ENCODE results near the gene MACROD2.

Gene MACROD2

DNA sequence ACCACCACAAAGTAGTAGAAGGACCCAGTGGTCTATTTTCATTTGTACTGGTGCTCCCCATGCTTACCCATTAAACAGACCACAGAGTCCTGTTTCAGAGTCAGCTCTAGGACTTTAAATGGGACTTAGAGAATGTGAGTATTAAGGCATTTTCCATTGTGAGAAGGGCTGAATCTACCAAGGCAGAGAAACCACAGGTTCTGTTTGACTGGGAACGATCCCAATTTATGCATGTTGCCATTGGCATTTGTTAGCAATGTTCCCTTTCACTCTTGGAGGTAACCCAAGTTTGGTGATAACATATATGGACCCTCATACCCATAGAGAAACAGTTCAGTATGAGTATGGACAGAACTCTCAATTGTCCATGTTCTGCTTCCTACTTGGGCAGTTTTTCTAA is 1905.1 kb downstream of the MACROD2 start:
- no peak for DNase-seq (ENCODE audit: low read depth in 2 of 2)

GRCh38 chr20:15902493-15902892 is 1907.2 kb downstream of the MACROD2 start:
- no peak for DNase-seq (ENCODE audit: low read depth in 2 of 2)

GRCh38 chr20:15905661-15906060 is 1910.3 kb downstream of the MACROD2 start:
- DNase-seq (ENCODE audit: low read depth in 2 of 2), result no peak

- no peak for DNase-seq (ENCODE audit: low read depth in 2 of 2)
These were observed 1914.7 kb downstream of the MACROD2 start for GRCh38 chr20:15909995-15910394.

DNA sequence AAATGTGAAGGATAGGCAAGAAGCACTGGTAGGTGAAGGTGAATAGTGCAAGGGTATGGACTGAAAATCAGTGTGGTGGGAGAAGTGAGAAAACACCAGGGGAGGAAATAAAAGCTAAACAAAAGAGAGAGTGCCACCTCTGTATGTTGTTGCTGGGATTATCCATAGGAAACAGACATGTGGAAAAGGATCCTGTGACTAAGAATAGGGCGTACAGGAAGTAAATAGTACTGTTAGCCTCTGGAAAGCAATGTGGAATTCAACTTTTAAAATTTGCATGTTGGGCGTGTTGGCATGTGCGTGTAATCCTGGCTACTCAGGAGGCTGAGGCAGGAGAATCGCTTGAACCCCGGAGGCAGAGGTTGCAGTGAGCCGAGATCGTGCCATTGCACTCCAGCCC is 1916.3 kb downstream of the MACROD2 start:
- DNase-seq (ENCODE audit: low read depth in 2 of 2), result no peak

DNA sequence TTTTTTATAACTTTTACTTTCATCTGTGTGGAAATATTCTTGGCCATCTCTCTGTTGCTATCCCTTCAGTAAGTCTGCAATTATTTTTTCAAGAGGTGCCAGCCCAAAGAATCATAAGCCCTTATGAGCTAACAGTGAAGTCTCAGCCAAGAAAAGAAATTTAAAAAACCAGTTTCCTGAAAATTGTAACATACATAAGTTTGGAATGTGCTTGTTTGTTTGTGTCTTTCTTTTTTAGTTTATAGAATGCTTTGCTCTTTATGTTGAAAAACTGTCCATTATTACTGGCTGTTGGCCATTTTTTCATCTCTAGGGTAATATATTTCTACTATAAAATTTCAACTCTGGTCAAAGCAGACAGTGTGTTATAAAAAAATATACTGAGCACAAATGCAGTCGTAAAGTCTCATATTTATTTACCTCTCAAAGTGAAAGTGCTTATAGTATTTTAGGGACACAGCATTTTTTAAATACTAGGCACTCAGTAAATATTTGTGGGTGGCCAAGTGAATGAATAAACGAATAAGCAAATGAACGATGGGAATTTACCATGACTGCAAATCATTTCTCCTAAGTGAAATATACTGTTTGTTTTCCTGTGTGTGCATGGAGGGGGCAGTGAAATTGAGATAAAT is 1918.2 kb downstream of the MACROD2 start:
- no peak for DNase-seq (ENCODE audit: low read depth in 2 of 2)

GRCh38 chr20:15916623-15917022 is 1921.3 kb downstream of the MACROD2 start:
- no peak for DNase-seq (ENCODE audit: low read depth in 2 of 2)

DNA sequence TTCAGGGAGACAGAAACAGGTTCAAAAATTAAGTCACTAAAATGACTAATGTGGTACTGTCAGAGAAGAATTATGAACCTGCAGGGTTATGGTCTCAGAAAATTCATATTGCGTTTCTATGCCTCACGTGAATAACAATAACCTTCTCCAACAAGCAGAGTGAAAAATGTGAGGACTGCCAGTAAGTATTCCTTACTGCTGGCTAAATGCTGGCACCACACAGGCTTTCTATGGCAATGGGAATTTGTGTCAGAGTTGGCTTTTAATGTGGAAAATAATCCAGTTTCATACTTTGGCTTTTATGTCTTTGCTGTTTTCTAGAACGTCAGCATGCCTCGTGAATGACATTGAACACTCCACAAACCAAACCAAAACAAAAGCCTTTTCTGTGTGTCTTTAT is 1922.0 kb downstream of the MACROD2 start:
- DNase-seq (ENCODE audit: low read depth in 2 of 2), result no peak

- no peak for DNase-seq (ENCODE audit: low read depth in 2 of 2)
These were observed 1923.3 kb downstream of the MACROD2 start for GRCh38 chr20:15918631-15919030.

GRCh38 chr20:15919118-15919517 is 1923.8 kb downstream of the MACROD2 start:
- no peak for DNase-seq (ENCODE audit: low read depth in 2 of 2)

- no peak for DNase-seq (ENCODE audit: low read depth in 2 of 2)
These were observed 1926.6 kb downstream of the MACROD2 start for GRCh38 chr20:15921930-15922329.

DNA sequence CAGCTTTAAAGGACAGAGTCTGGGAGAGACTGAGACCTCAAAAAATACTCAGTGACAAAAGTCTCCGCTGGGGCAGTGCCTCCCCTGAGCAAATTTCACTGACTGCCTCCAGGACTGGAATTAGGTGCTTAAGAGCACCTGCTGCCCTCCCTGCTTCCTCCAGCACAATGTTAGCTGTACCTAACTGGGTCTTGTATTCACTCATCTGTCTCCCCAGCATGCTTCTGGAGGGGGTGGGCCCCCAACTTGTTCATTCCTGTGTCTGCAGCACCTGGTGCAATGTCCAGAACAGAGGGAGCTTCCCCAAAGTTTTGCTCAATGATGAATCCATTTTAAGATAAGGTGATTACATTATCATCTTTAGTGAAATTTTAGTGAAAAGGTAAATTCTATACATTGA is 1927.2 kb downstream of the MACROD2 start:
- DNase-seq (ENCODE audit: low read depth in 2 of 2), result no peak

DNA sequence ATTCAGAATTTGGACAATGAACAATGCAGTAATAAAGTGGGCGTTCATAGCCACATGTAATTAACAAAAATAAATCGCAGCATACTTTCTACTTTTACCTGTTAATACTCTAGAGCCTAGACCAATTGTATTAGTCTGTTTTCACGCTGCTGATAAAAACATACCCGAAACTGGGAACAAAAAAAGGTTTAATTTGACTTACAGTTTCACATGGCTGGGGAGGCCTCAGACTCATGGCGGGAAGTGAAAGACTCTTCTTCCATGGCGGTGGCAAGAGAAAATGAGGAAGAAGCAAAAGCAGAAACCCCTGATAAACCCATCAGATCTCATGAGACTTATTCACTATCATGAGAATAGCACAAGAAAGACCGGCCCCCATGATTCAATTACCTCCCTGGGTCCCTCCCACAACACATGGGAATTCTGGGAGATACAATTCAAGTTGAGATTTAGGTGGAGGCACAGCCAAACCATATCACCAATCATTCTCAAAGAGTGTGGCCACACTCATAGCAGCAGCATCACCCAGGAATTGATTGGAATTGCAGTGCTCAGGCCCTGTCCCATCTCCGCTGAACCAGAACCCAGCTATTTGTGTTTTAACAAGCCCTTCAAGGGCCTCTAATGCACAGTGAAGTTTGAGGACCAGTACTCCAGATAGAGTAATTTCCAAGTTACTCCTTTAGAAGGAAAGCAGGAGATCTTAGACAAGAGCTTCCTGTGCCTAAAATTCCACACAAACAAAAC is 1927.9 kb downstream of the MACROD2 start:
- no peak for DNase-seq (ENCODE audit: low read depth in 2 of 2)

GRCh38 chr20:15924556-15924955 is 1929.2 kb downstream of the MACROD2 start:
- no peak for DNase-seq (ENCODE audit: low read depth in 2 of 2)

DNA sequence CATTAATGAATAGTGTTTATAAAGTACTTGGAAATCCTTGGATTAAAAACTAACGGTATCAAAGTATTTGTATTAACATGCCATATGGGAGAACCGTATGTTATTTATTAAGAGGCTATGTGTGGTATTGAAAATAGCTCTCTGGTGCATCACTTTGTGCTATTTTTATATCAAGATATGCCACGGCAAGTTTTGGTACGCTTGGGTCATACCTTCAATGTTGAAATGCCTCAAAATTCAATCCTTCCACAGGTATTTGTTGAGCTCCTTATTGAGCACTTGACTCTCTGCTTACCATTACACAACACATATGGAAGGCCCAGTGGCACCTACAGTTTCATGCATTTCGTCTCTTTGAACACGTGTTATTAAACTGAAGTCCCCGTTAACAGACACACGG is 1930.1 kb downstream of the MACROD2 start:
- DNase-seq (ENCODE audit: low read depth in 2 of 2), result no peak

- DNase-seq (ENCODE audit: low read depth in 2 of 2), result no peak
These were observed 1932.8 kb downstream of the MACROD2 start for GRCh38 chr20:15927893-15928650.

GRCh38 chr20:15928946-15929345 is 1933.6 kb downstream of the MACROD2 start:
- no peak for DNase-seq (ENCODE audit: low read depth in 2 of 2)

DNA sequence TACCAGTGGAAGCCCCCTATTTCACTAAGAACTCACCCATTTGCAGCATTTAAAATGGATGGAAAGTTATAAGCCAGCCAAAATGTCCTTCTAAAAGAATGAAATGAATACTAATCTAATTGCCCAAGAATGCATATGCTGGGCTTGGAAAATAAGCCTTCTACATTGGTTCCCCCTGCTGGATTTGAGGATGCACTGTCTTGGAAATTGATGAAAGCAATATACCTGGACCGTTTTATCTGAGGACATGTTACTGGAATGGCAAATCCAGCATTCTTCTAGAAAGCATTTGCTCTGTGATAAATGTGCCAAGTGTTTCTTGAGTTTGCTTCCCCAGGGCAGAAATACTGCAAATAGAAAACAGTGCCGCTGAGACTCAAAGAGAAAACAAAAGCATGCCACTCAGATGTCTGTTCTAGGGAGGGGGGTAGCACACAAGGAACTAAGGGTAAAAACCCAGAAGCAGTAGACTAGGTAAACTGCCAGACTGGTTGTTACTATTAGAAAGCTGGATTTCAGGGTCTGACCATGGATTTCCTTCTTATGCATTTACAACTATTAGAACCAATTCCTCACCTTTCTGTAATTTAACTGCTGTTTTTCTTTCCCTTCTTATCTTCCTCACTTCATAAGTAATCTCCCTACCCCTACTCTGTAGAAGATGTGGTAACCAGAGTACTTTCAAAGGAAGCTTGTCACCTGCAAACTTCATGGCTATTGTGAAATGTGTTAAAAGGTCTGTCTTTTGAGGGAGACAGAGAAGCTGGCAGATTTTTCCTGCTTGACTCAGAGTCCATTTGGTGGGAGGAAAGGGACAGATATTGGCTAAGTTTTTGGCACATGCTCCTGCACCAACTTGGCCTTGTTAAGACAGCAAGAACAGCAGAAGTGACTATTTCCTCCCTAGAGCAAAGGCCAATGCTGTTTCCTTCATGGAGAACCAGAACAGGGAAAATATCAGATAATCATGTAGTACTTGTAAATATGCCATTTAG is 1935.3 kb downstream of the MACROD2 start:
- DNase-seq (ENCODE audit: low read depth in 2 of 2), result no peak

DNA sequence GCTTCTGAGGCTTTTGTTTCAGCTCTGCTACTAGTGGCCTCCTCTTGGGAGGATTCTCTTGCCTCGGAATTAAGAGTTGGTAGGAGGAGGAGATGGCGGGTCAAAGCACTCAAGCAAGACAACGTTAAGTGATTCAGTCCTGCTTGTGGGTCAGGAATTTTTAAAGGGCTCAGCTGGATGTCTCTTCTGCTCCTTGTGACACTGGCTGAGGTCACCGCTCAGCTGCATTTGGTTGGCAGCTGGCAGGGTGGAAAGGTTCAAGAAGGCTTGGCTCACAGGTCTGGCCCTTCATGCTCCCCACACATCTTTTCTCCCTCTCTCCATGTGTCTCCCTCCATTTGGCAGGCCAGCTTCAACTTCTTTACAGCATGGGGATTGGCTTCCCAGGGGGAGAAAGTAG is 1936.6 kb downstream of the MACROD2 start:
- no peak for DNase-seq (ENCODE audit: low read depth in 2 of 2)

DNA sequence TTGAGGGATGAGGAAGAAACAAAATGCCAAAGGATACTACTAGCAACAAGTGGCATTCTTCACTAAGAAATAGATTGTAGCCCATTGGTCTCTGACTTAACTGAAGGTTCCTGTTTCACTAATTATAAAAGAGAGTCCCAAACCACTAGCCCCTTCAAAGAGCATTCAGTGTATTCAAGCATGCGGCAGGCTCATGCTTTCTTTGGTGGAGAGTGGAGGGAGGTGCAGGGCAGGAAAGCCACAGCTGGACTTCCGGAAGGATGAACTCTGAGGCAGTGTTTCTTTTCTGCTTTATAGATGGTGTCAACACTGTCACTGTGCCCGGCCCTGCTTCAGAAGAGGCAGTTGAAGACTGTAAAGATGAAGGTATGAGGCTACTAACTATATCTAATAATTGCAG is 1941.9 kb downstream of the MACROD2 start:
- no peak for DNase-seq (ENCODE audit: low read depth in 2 of 2)

DNA sequence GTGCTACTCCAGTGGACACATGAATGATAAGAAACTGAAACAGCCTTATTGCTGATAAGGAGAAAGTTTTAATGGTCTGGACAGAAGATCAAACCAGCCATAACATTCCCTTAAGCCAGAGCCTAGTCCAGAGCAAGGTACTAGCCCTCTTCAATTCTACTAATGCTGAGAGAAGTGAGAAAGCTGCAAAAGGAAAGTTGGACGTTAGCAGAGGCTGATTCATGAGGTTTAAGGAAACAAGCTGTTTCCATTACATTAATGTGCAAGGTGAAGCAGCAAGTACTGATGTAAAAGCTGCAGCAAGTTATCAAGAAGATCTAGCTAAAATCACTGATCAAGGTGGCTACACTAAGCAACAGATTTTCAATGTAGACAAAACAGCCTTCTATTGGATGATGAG is 1943.5 kb downstream of the MACROD2 start:
- no peak for DNase-seq (ENCODE audit: low read depth in 2 of 2)

GRCh38 chr20:15940127-15940526 is 1944.8 kb downstream of the MACROD2 start:
- DNase-seq (ENCODE audit: low read depth in 2 of 2), result no peak

Data from stimulated activated CD4-positive, alpha-beta T cell treated with anti-CD3 and anti-CD28 coated beads, Interleukin-1b, Interleukin-23, amount 100 ng/mL, for 1 hour (primary cell).